Astrocyte (in vitro differentiated cells and primary cell): ENCODE measurements around the gene ASB1. TPM values are rescaled to one million over a fixed set of nuclear protein-coding genes. Genes with fewer than 3 reads are reported as not detected.
A peak's percentile ranks its signal among the peaks of the same experiment; 100 is the strongest.

Source experiments
- DNase-seq: peaks from one replicate; pipeline ENCODE4 v3.0.0-alpha.2; 2010; ENCODE audit warnings: low read depth
- FAIRE-seq: peaks from 2 replicates; lab custom pipeline; 2011; peaks lifted over from hg19 to GRCh38; lab: Jason Lieb, UNC
- H2AFZ ChIP-seq: 2 replicates; pipeline ENCODE4 v1.6.0; 2012; ENCODE audit warnings: low read depth, low read length, inconsistent platforms
- H3K27ac ChIP-seq: 2 replicates; pipeline ENCODE4 v1.5.1; 2011; ENCODE audit warnings: low read depth, low read length, inconsistent platforms
- H3K27me3 ChIP-seq: 2 replicates; pipeline ENCODE4 v1.6.0; 2011; ENCODE audit warnings: low read length, inconsistent platforms; ENCODE audit not compliant: insufficient read depth
- H3K36me3 ChIP-seq: 2 replicates; pipeline ENCODE4 v1.5.1; 2011; ENCODE audit warnings: low read length, inconsistent platforms; ENCODE audit not compliant: insufficient read depth
- H3K4me1 ChIP-seq: 2 replicates; pipeline ENCODE4 v1.5.1; 2011; ENCODE audit warnings: low read length, inconsistent platforms; ENCODE audit not compliant: insufficient read depth
- H3K4me2 ChIP-seq: 2 replicates; pipeline ENCODE4 v1.6.0; 2012; ENCODE audit warnings: low read length, inconsistent platforms
- H3K4me3 ChIP-seq: 2 replicates; pipeline ENCODE4 v1.5.1; 2011; ENCODE audit warnings: low read depth, mild to moderate bottlenecking, low read length, inconsistent platforms; ENCODE audit not compliant: insufficient read depth
- H3K79me2 ChIP-seq: 2 replicates; pipeline ENCODE4 v1.6.0; 2012; ENCODE audit warnings: mild to moderate bottlenecking, low read length, inconsistent platforms; ENCODE audit not compliant: insufficient read depth
- H3K9ac ChIP-seq: 2 replicates; pipeline ENCODE4 v1.6.0; 2012; ENCODE audit warnings: mild to moderate bottlenecking, low read length, inconsistent platforms
- H3K9me3 ChIP-seq: 2 replicates; pipeline ENCODE4 v1.5.1; 2012; ENCODE audit warnings: low read depth, mild to moderate bottlenecking, low read length, inconsistent platforms; ENCODE audit not compliant: insufficient read depth
- H4K20me1 ChIP-seq: 2 replicates; pipeline ENCODE4 v1.6.0; 2012; ENCODE audit warnings: low read length, inconsistent platforms; ENCODE audit not compliant: insufficient read depth
- H3K27ac Mint-ChIP-seq: one replicate; pipeline ENCODE4 v1.8.0; 2021; ENCODE audit warnings: mild to moderate bottlenecking, mixed read lengths; ENCODE audit not compliant: unreplicated experiment
- H3K27me3 Mint-ChIP-seq: one replicate; pipeline ENCODE4 v1.8.0; 2021; ENCODE audit warnings: low read depth, mixed read lengths; ENCODE audit not compliant: unreplicated experiment
- H3K36me3 Mint-ChIP-seq: one replicate; pipeline ENCODE4 v1.8.0; 2021; ENCODE audit warnings: low read depth, mixed read lengths; ENCODE audit not compliant: unreplicated experiment
- H3K4me1 Mint-ChIP-seq: one replicate; pipeline ENCODE4 v1.8.0; 2021; ENCODE audit warnings: low read depth, mixed read lengths; ENCODE audit not compliant: unreplicated experiment
- H3K4me3 Mint-ChIP-seq: one replicate; pipeline ENCODE4 v1.8.0; 2021; ENCODE audit warnings: mild to moderate bottlenecking, moderate library complexity, mixed read lengths; ENCODE audit not compliant: unreplicated experiment
- H3K9me3 Mint-ChIP-seq: one replicate; pipeline ENCODE4 v1.8.0; 2021; ENCODE audit warnings: mild to moderate bottlenecking, mixed read lengths; ENCODE audit not compliant: unreplicated experiment
- EZH2 ChIP-seq: IDR thresholded peaks from 2 replicates; pipeline ENCODE4 v1.6.1; 2012; ENCODE audit warnings: mild to moderate bottlenecking, low read length, inconsistent platforms; ENCODE audit not compliant: insufficient read depth
- total RNA-seq: library from RNA; stranded (reverse); gene quantifications from 2 replicates; pipeline ENCODE4 v1.2.1, GENCODE V29; 2021
- TF ChIP-seq, protein P1 (sequence below): IDR thresholded peaks from 2 replicates; pipeline ENCODE4 v1.5.1; 2011; ENCODE audit warnings: low read depth, mild to moderate bottlenecking, inconsistent platforms, low read length, moderate library complexity; ENCODE audit not compliant: insufficient read depth

ASB1 gene
- total RNA-seq, 1 donor from 2014 or later = 30.6 TPM

DNA sequence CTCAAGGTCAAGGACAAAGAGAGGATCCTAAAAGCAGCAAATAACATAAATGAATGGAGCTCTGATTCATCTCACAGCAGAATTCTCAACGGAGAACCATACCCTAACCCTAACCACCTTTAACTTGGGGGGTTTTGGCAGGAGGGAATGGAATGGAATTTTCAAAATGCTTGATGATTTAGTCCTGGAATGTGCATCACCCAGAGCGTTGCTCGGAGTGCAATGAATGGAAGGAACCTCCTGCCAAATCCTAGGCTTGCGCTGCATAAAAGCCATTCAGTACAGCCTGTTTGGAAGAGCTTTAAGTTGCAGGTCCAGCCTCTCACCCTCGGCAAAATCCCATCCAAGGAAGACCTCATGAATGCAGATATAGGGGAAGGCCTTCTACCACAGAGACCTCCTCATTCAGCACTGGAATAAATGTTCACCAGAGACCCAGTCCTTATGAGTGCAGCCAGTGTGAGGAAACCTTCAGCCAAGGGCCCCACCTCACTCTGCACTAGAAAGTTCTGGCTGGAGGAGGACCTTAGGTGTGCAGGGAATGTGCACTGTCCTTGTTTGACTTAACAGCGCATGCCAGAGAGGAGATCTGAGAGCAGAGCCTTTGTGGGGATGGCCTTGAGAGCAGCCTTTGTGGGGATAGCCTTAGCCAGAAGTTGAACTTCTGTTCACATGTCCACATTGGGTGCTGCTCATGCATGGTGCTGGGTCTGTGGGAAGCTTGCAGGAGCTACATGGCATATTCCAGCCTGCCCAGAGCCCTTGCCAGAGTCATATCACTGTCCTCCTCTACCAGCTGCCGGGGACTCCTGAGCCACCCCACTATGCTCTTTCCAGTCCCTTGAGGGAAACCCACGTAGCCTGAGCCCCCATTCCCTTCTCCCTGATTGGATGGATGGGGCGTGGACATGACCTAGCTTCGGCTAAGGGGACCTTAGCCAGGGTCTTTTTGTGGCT, 30.5 kb downstream of the ASB1 start:
- H3K27ac Mint-ChIP-seq = no peak overlapping the region
- H3K79me2 ChIP-seq = no peaks in the 10 kb centered on the region
- DNase-seq = peak; percentile 78

DNA sequence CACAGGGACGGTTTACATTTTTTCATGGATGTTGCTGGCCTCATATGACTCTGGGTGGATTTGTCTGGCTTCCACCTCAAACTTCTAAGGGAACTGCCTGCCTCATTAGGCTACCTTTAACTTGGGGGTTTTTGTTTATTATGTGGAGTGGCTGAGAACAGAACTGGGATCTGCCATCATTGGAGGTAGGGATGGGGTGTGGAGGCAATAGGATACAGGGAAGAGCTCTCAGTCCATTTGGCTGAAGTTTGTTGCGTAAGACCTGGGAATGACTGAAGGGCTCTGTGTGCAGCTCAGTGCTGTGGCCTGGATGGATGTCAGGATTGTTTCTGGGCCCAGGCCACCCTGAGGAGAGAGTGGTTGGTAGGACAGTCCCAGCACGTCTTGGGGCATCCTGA, 31.2 kb downstream of the ASB1 start:
- Histone ChIP-seq H3K9ac (no peak overlapping the region), H3K36me3 (peaks cover 4% of the 10 kb centered on the region), H3K4me1 (peaks cover 23% of the 10 kb centered on the region), H4K20me1 (no peaks in the 10 kb centered on the region), H3K27ac (no peak overlapping the region), H2AFZ (no peak overlapping the region), H3K9me3 (peaks cover 3% of the 10 kb centered on the region), H3K4me3 (no peak overlapping the region), H3K27me3 (no peaks in the 10 kb centered on the region), H3K79me2 (no peaks in the 10 kb centered on the region), H3K4me2 (no peak overlapping the region)
- no peak overlapping the region for H3K4me3 Mint-ChIP-seq
- H3K27me3 Mint-ChIP-seq = peaks cover 13% of the 10 kb centered on the region
- no peaks in the 10 kb centered on the region for H3K4me1 Mint-ChIP-seq
- H3K9me3 Mint-ChIP-seq = peaks cover 26% of the 10 kb centered on the region
- FAIRE-seq = no peak
- DNase-seq = no peak
- H3K27ac Mint-ChIP-seq = peak overlapping the region; percentile 50
- TF ChIP-seq EZH2 = no peak
- TF ChIP-seq, protein P1, sequence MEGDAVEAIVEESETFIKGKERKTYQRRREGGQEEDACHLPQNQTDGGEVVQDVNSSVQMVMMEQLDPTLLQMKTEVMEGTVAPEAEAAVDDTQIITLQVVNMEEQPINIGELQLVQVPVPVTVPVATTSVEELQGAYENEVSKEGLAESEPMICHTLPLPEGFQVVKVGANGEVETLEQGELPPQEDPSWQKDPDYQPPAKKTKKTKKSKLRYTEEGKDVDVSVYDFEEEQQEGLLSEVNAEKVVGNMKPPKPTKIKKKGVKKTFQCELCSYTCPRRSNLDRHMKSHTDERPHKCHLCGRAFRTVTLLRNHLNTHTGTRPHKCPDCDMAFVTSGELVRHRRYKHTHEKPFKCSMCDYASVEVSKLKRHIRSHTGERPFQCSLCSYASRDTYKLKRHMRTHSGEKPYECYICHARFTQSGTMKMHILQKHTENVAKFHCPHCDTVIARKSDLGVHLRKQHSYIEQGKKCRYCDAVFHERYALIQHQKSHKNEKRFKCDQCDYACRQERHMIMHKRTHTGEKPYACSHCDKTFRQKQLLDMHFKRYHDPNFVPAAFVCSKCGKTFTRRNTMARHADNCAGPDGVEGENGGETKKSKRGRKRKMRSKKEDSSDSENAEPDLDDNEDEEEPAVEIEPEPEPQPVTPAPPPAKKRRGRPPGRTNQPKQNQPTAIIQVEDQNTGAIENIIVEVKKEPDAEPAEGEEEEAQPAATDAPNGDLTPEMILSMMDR = no peak
- peaks cover 4% of the 10 kb centered on the region for H3K36me3 Mint-ChIP-seq

More for the DNA sequence above, 30.5 kb downstream of the ASB1 start:
- Histone ChIP-seq H2AFZ (no peak overlapping the region), H4K20me1 (no peaks in the 10 kb centered on the region), H3K9me3 (peaks cover 3% of the 10 kb centered on the region), H3K4me2 (peak overlapping the region; percentile 56), H3K27ac (no peak overlapping the region), H3K9ac (no peak overlapping the region), H3K4me1 (peaks cover 23% of the 10 kb centered on the region), H3K4me3 (no peak overlapping the region), H3K36me3 (peaks cover 7% of the 10 kb centered on the region), H3K27me3 (no peaks in the 10 kb centered on the region)
- Mint-ChIP-seq H3K36me3 (peaks cover 4% of the 10 kb centered on the region), H3K9me3 (peaks cover 26% of the 10 kb centered on the region), H3K4me3 (no peak overlapping the region), H3K27me3 (peaks cover 13% of the 10 kb centered on the region), H3K4me1 (no peaks in the 10 kb centered on the region)
- FAIRE-seq = peak; percentile 52
- TF ChIP-seq EZH2 = no peak
- TF ChIP-seq, protein P1 = no peak
